ENCODE results near the gene CCDC88C. TPM values are rescaled to one million over a fixed set of nuclear protein-coding genes. Genes with fewer than 3 reads are reported as not detected.

The CCDC88C gene
- total RNA-seq, 1 donor: under 0.01 TPM

GRCh38 chr14:91339076-91339475 is 78.5 kb downstream of the CCDC88C start:
- no peak overlapping the region for H3K4me3 ChIP-seq (ENCODE audit: low read depth, low read length)
- no peak for DNase-seq (ENCODE audit: low read depth)
- no peak for TF ChIP-seq CTCF (IDR thresholded peaks at IDR 0.05; ENCODE audit: insufficient read depth, low read length)

GRCh38 chr14:91338379-91338778 is 79.2 kb downstream of the CCDC88C start:
- no peak for DNase-seq (ENCODE audit: low read depth)
- H3K4me3 ChIP-seq (ENCODE audit: low read depth, low read length): no peak overlapping the region
- TF ChIP-seq CTCF (IDR thresholded peaks at IDR 0.05; ENCODE audit: insufficient read depth, low read length): no peak

GRCh38 chr14:91337699-91338335 is 79.8 kb downstream of the CCDC88C start:
- DNase-seq (ENCODE audit: low read depth): no peak
- TF ChIP-seq CTCF (IDR thresholded peaks at IDR 0.05; ENCODE audit: insufficient read depth, low read length): no peak

GRCh38 chr14:91336093-91336450 is 81.5 kb downstream of the CCDC88C start:
- H3K4me3 ChIP-seq (ENCODE audit: low read depth, low read length): no peak overlapping the region
- TF ChIP-seq CTCF (IDR thresholded peaks at IDR 0.05; ENCODE audit: insufficient read depth, low read length): no peak
- no peak for DNase-seq (ENCODE audit: low read depth)

More at GRCh38 chr14:91337699-91338335, 79.8 kb downstream of the CCDC88C start:
- H3K4me3 ChIP-seq (ENCODE audit: low read depth, low read length): no peak overlapping the region

- no peak for TF ChIP-seq CTCF (IDR thresholded peaks at IDR 0.05; ENCODE audit: insufficient read depth, low read length)
- H3K4me3 ChIP-seq (ENCODE audit: low read depth, low read length): no peak overlapping the region
- DNase-seq (ENCODE audit: low read depth): no peak
Observed at GRCh38 chr14:91335191-91336092, 82.2 kb downstream of the CCDC88C start.

- no peak for TF ChIP-seq CTCF (IDR thresholded peaks at IDR 0.05; ENCODE audit: insufficient read depth, low read length)
- no peak overlapping the region for H3K4me3 ChIP-seq (ENCODE audit: low read depth, low read length)
- no peak for DNase-seq (ENCODE audit: low read depth)
Observed at GRCh38 chr14:91333650-91334039, 84.0 kb downstream of the CCDC88C start.

Data from fibroblast of the aortic adventitia (primary cell).